SHP77 (cell line): ENCODE data around the gene STK32B.

Source experiments
- DNase-seq, 2 experiments: peaks; one replicate each; lab custom pipeline; 2025; lab: John Stamatoyannopoulos, UW

STK32B gene

GRCh38 chr4:5067908-5068307 lies 16.6 kb downstream of the STK32B start:
- no peak for DNase-seq

- no peak for DNase-seq
These were observed 18.6 kb downstream of the STK32B start for GRCh38 chr4:5069901-5070300.

- DNase-seq: no peak
These were observed 21.7 kb downstream of the STK32B start for GRCh38 chr4:5072948-5073347.

- DNase-seq: no peak
These were observed 26.7 kb downstream of the STK32B start for GRCh38 chr4:5078009-5078408.

- DNase-seq: no peak
These were observed 28.3 kb downstream of the STK32B start for GRCh38 chr4:5079581-5079980.

GRCh38 chr4:5081441-5081999 lies 30.2 kb downstream of the STK32B start:
- DNase-seq: no peak

GRCh38 chr4:5082376-5082775 lies 31.1 kb downstream of the STK32B start:
- no peak for DNase-seq

- no peak for DNase-seq
These were observed 33.7 kb downstream of the STK32B start for GRCh38 chr4:5084911-5085475.

- no peak for DNase-seq
These were observed 35.3 kb downstream of the STK32B start for GRCh38 chr4:5086535-5086934.

- no peak for DNase-seq
These were observed 45.0 kb downstream of the STK32B start for GRCh38 chr4:5096261-5096660.

- no peak for DNase-seq
These were observed 46.9 kb downstream of the STK32B start for GRCh38 chr4:5098176-5098575.

- DNase-seq: no peak
These were observed 49.1 kb downstream of the STK32B start for GRCh38 chr4:5100336-5100735.

GRCh38 chr4:5100986-5101385 lies 49.7 kb downstream of the STK32B start:
- DNase-seq: no peak

- no peak for DNase-seq
These were observed 50.3 kb downstream of the STK32B start for GRCh38 chr4:5101571-5101970.

- no peak for DNase-seq
These were observed 59.6 kb downstream of the STK32B start for GRCh38 chr4:5110901-5111300.

- no peak for DNase-seq
These were observed 61.2 kb downstream of the STK32B start for GRCh38 chr4:5112333-5113095.

GRCh38 chr4:5114950-5115349 lies 63.7 kb downstream of the STK32B start:
- no peak for DNase-seq

- DNase-seq: no peak
These were observed 67.0 kb downstream of the STK32B start for GRCh38 chr4:5118091-5118786.

GRCh38 chr4:5118994-5119835 lies 67.9 kb downstream of the STK32B start:
- DNase-seq: no peak

- no peak for DNase-seq
These were observed 68.8 kb downstream of the STK32B start for GRCh38 chr4:5120067-5120466.

- no peak for DNase-seq
These were observed 69.2 kb downstream of the STK32B start for GRCh38 chr4:5120468-5120867.

GRCh38 chr4:5122114-5122513 lies 70.8 kb downstream of the STK32B start:
- DNase-seq: no peak
